Tibial nerve (tissue), 4 donors: ENCODE results near the gene DDX1. TPM values are rescaled to one million over a fixed set of nuclear protein-coding genes. Genes with fewer than 3 reads are reported as not detected.

ENCODE experiments used
- DNase-seq, 2 donors: peaks; one replicate each; pipeline ENCODE4 v3.0.0-alpha.2; 2019; ENCODE audit warnings: low spot score in 2 of 2
- H3K27ac ChIP-seq, 4 donors: fragments of 200-600 bp; sonication (generic) in 3 of 4; one replicate each; pipeline ENCODE4 v1.5.1; 2017 to 2019; ENCODE audit warnings: mild to moderate bottlenecking in 1 of 4
- H3K27me3 ChIP-seq, 2 donors: fragments of 200-600 bp; sonication (generic) in 1 of 2; one replicate each; pipeline versions ENCODE4 v1.5.1 to v1.6.0; 2017 to 2019
- H3K36me3 ChIP-seq, 3 donors: fragments of 200-600 bp; sonication (generic); one replicate each; pipeline ENCODE4 v1.5.1; 2018 to 2019
- H3K4me1 ChIP-seq, 4 donors: fragments of 200-600 bp; sonication (generic) in 3 of 4; one replicate each; pipeline ENCODE4 v1.5.1; 2017 to 2019
- H3K4me3 ChIP-seq, 4 donors: fragments of 200-600 bp; sonication (generic) in 3 of 4; one replicate each; pipeline ENCODE4 v1.5.1; 2017 to 2019; ENCODE audit warnings: mild to moderate bottlenecking in 1 of 4, moderate library complexity in 1 of 4
- H3K9me3 ChIP-seq, 4 donors: fragments of 200-600 bp; sonication (generic) in 3 of 4; one replicate each; pipeline ENCODE4 v1.5.1; 2017 to 2019
- CTCF ChIP-seq, 5 experiments: fragments of 200-600 bp in 3 of 5; fragments of 450-650 bp in 2 of 5; sonication (generic) in 3 of 5; IDR thresholded peaks; one replicate each; pipeline ENCODE4 v1.5.1; 2016 to 2019; ENCODE audit warnings: antibody characterized with exemption in 5 of 5, mild to moderate bottlenecking in 3 of 5, moderate library complexity in 2 of 5
- EP300 ChIP-seq, 2 donors: sonication (generic); formaldehyde crosslinking; IDR thresholded peaks; one replicate each; pipeline ENCODE4 v1.6.1; 2017; ENCODE audit warnings: antibody characterized with exemption in 2 of 2, mild to moderate bottlenecking in 1 of 2
- POLR2A ChIP-seq, 2 donors: fragments of 450-650 bp; IDR thresholded peaks; one replicate each; pipeline ENCODE4 v1.6.1; 2017; ENCODE audit warnings: antibody characterized with exemption in 2 of 2, mild to moderate bottlenecking in 2 of 2, moderate library complexity in 2 of 2
- WGBS, 2 donors: methylation state at CpG; one replicate each; pipeline ENCODE4 v1.1.5; 2018; 5-methylcytosine and 5-hydroxymethylcytosine counted together
- total RNA-seq, 4 donors: library from RNA; depleted of rRNA; stranded (reverse); fragments of >200 nt; gene quantifications; one replicate each; pipeline ENCODE4 v1.1.0, GENCODE V29; 2016

DDX1 gene
- total RNA-seq, 4 donors from 2014 or later: 54.9 to 64.7 (median 57.3) TPM

GRCh38 chr2:15674637-15675455, 83.2 kb downstream of the DDX1 start:
- Histone ChIP-seq H3K27ac (no peak overlapping the region), H3K27me3 (no peaks in the 10 kb centered on the region), H3K4me3 (no peak overlapping the region), H3K4me1 (peaks cover 0 to 18% (median 0%) of the 10 kb centered on the region in 4 donors), H3K36me3 (no peaks in the 10 kb centered on the region), H3K9me3 (no peaks in the 10 kb centered on the region)
- no peak for TF ChIP-seq POLR2A (IDR thresholded peaks at IDR 0.05)
- DNase-seq: no peak
- 95% methylated on average over 16 of the region's 16 CpGs for WGBS, 2 donors

DNA sequence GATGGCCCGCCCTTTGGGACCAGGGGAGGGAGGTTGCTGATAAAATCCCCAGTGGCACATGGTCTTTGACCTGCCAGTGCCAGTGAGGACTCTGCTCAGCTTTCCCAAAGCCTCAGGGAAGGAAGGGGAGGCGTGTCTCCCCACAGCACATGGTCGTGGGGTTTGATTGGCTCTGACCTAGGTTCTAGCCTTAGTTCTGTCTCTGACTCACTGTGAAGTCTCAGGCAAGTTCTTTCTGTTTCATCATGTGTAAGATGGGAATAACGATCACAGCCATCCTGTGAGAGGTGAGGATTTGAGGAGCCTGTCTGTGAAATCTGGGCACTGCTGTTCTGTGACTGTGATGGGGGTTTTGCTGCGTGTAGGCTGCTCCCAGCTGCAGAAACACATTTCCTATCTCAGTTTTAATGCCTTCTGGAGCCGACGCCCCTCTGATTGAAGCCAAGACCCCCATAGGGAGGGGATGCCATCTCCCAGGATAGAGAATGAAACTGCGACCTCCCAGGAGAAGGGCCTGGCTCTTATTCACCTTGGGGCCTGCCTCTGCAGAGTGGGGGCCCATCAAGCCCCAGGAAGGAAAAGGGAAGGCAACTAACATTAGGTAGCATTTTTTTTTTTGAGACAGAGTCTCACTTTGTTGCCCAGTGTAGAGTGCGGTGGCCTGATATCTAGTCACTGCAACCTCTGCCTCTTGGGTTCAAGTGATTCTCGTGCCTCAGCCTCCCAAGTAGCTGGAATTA, 84.0 kb downstream of the DDX1 start:
- Histone ChIP-seq H3K36me3 (no peaks in the 10 kb centered on the region), H3K9me3 (no peaks in the 10 kb centered on the region), H3K27me3 (no peaks in the 10 kb centered on the region), H3K4me3 (no peak overlapping the region), H3K27ac (no peak overlapping the region), H3K4me1 (peaks cover 0 to 18% (median 0%) of the 10 kb centered on the region in 4 donors)
- DNase-seq: no peak
- no peak for TF ChIP-seq POLR2A (IDR thresholded peaks at IDR 0.05)
- no peak for TF ChIP-seq EP300 (IDR thresholded peaks at IDR 0.05)
- no peak for TF ChIP-seq CTCF (IDR thresholded peaks at IDR 0.05)
- 73 to 89% methylated on average over 10 of the region's 10 CpGs for whole genome bisulfite sequencing, 2 donors

- Histone ChIP-seq H3K4me3 (no peak overlapping the region), H3K9me3 (no peaks in the 10 kb centered on the region), H3K27me3 (no peaks in the 10 kb centered on the region), H3K4me1 (peaks cover 0 to 18% (median 0%) of the 10 kb centered on the region in 4 donors), H3K27ac (peak overlapping the region in 1 of 4 donors; percentile 48), H3K36me3 (no peaks in the 10 kb centered on the region)
- TF ChIP-seq EP300 (IDR thresholded peaks at IDR 0.05) (no peak), CTCF (IDR thresholded peaks at IDR 0.05) (no peak), POLR2A (IDR thresholded peaks at IDR 0.05) (no peak)
- WGBS, 2 donors: 20 to 24% methylated on average over 9 of the region's 9 CpGs
- no peak for DNase-seq
Observed at GRCh38 chr2:15677141-15677843, 85.6 kb downstream of the DDX1 start.

- no peaks in the 10 kb centered on the region for H3K36me3 ChIP-seq
- no peaks in the 10 kb centered on the region for H3K27me3 ChIP-seq
- TF ChIP-seq POLR2A (IDR thresholded peaks at IDR 0.05): no peak
- no peak for TF ChIP-seq EP300 (IDR thresholded peaks at IDR 0.05)
- TF ChIP-seq CTCF (IDR thresholded peaks at IDR 0.05): no peak
- H3K27ac ChIP-seq: no peak overlapping the region
- H3K4me1 ChIP-seq: peaks cover 0 to 18% (median 0%) of the 10 kb centered on the region in 4 donors
- H3K4me3 ChIP-seq: no peak overlapping the region
- WGBS, 2 donors: 71 to 74% methylated on average over 5 of the region's 5 CpGs
- DNase-seq: no peak
- no peaks in the 10 kb centered on the region for H3K9me3 ChIP-seq
Observed at GRCh38 chr2:15678346-15678745, 86.7 kb downstream of the DDX1 start.

- 88 to 97% methylated on average over 2 of the region's 2 CpGs for WGBS, 2 donors
- Histone ChIP-seq H3K9me3 (no peaks in the 10 kb centered on the region), H3K27ac (no peak overlapping the region), H3K36me3 (no peaks in the 10 kb centered on the region), H3K4me1 (peaks cover 0 to 15% (median 0%) of the 10 kb centered on the region in 4 donors), H3K4me3 (no peak overlapping the region), H3K27me3 (no peaks in the 10 kb centered on the region)
- TF ChIP-seq POLR2A (IDR thresholded peaks at IDR 0.05): no peak
- TF ChIP-seq EP300 (IDR thresholded peaks at IDR 0.05): no peak
- TF ChIP-seq CTCF (IDR thresholded peaks at IDR 0.05): no peak
- DNase-seq: no peak
Observed at GRCh38 chr2:15678909-15679308, 87.2 kb downstream of the DDX1 start.
